ENCODE data around the gene SCN4B. TPM values are rescaled to one million over a fixed set of nuclear protein-coding genes. Genes with fewer than 3 reads are reported as not detected.

Gene SCN4B
- total RNA-seq, 1 experiment from 2014 or later = 0.33 TPM

DNA sequence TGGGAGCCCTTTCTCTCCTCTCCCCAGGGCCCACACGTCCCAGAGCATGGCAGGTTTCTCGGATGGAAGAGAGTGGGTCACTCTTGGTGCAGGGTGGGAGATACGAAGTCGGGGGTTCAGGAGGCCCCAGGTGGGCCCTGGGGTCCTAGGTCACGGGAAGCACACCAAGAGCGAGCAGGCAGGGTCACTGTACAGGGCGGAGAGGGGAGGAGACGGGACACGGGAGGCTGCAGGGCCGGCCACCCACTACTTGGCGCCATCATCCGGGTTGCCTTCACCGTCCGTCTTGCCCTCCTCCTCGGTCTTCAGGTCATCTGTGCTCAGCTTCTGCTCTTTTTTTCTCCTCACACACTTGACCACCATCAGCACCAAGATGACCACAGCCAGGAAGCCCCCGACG lies 14.0 kb upstream of the SCN4B start:
- POLR2A ChIA-PET = no interaction called here
- Histone ChIP-seq H3K27me3 (ENCODE audit: control insufficient read depth, insufficient read depth, low read length) (peaks cover 12% of the 10 kb centered on the region), H3K27ac (ENCODE audit: low read length) (no peak overlapping the region), H3K4me3 (ENCODE audit: low read depth in 2 of 2, low read length in 2 of 2) (no peak overlapping the region), H3K4me1 (ENCODE audit: control insufficient read depth, insufficient read depth, low read length) (no peaks in the 10 kb centered on the region), H3K9me3 (ENCODE audit: control insufficient read depth, insufficient read depth, low read depth, low read length) (no peaks in the 10 kb centered on the region), H3K36me3 (ENCODE audit: control insufficient read depth, insufficient read depth, low read length) (no peaks in the 10 kb centered on the region)
- ATAC-seq (no peak), DNase-seq (ENCODE audit: low read depth, low spot score) (no peak)
- BruUV-seq (replicated peaks) = no TSS peak
- intact Hi-C loops (cut with micrococcal nuclease; ENCODE audit: unreplicated experiment) = no loop called here
- in situ Hi-C loops (cut with HindIII; ENCODE audit: low pct_unique_long_range_greater_than_20kb, low sequenced_read_pairs) = no loop called here
- CTCF ChIA-PET = interaction anchor here (0.6 to 1.0 kb wide), 2 partner anchors 12 to 14 kb away, joined by 3 to 5 read pairs; partner anchors contain the start of gene SCN4B
- TF ChIP-seq CTCF (IDR thresholded peaks at IDR 0.05) = no peak
- no peak for TF ChIP-seq REST (IDR thresholded peaks at IDR 0.05; ENCODE audit: insufficient read depth in 1 of 2, low read depth in 2 of 2, low read length in 1 of 2)
- no peak for TF ChIP-seq POLR2AphosphoS5 (IDR thresholded peaks at IDR 0.05; ENCODE audit: low read depth, low read length)

- intact Hi-C loops (cut with micrococcal nuclease; ENCODE audit: unreplicated experiment) (no loop called here), in situ Hi-C loops (cut with HindIII; ENCODE audit: low pct_unique_long_range_greater_than_20kb, low sequenced_read_pairs) (no loop called here)
- no peaks in the 10 kb centered on the region for H3K9me3 ChIP-seq (ENCODE audit: control insufficient read depth, insufficient read depth, low read depth, low read length)
- peaks cover 15% of the 10 kb centered on the region for H3K27me3 ChIP-seq (ENCODE audit: control insufficient read depth, insufficient read depth, low read length)
- H3K4me1 ChIP-seq (ENCODE audit: control insufficient read depth, insufficient read depth, low read length) = no peaks in the 10 kb centered on the region
- no TSS peak for BruUV-seq (replicated peaks)
- ChIA-PET POLR2A (no interaction called here), CTCF (no interaction called here)
- H3K4me3 ChIP-seq (ENCODE audit: low read depth in 2 of 2, low read length in 2 of 2) = no peak overlapping the region
- H3K36me3 ChIP-seq (ENCODE audit: control insufficient read depth, insufficient read depth, low read length) = no peaks in the 10 kb centered on the region
- DNase-seq (ENCODE audit: low read depth, low spot score) (no peak), ATAC-seq (no peak)
- TF ChIP-seq POLR2AphosphoS5 (IDR thresholded peaks at IDR 0.05; ENCODE audit: low read depth, low read length) = no peak
- H3K27ac ChIP-seq (ENCODE audit: low read length) = no peak overlapping the region
Observed at GRCh38 chr11:118164885-118165284, 12.3 kb upstream of the SCN4B start.

DNA sequence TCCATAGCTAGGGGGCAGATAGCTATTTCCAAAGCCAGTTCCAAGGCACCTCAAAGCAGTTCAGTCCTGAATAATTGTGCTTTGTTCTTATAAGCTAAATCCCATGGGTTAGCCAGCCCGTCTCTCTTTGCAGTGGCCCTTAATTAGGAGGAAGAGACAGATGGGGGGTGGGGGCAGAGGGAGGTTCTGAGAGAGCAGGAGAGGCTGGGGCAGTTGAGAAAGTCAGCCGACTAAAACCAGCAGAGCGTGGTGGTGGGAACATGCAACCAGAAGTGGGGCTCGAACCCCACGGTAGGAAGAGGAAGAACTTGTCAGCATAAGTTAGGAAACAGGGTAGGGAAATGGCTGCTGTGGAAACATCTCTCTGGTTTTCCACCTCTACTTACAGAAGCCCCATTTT lies 10.9 kb upstream of the SCN4B start:
- Histone ChIP-seq H3K4me3 (ENCODE audit: low read depth in 2 of 2, low read length in 2 of 2) (no peak overlapping the region), H3K27ac (ENCODE audit: low read length) (no peak overlapping the region), H3K36me3 (ENCODE audit: control insufficient read depth, insufficient read depth, low read length) (no peaks in the 10 kb centered on the region), H3K4me1 (ENCODE audit: control insufficient read depth, insufficient read depth, low read length) (no peaks in the 10 kb centered on the region), H3K27me3 (ENCODE audit: control insufficient read depth, insufficient read depth, low read length) (peaks cover 17% of the 10 kb centered on the region), H3K9me3 (ENCODE audit: control insufficient read depth, insufficient read depth, low read depth, low read length) (no peaks in the 10 kb centered on the region)
- ATAC-seq = no peak
- intact Hi-C loops (cut with micrococcal nuclease; ENCODE audit: unreplicated experiment) = no loop called here
- ChIA-PET CTCF (interaction anchor here (0.6 to 1.3 kb wide), 3 partner anchors 13 to 376 kb away, joined by 3 to 12 read pairs (median 5); partner anchors contain the start of gene SCN2B), POLR2A (no interaction called here)
- DNase-seq (ENCODE audit: low read depth, low spot score) = no peak
- in situ Hi-C loops (cut with HindIII; ENCODE audit: low pct_unique_long_range_greater_than_20kb, low sequenced_read_pairs) = no loop called here
- BruUV-seq (replicated peaks) = no TSS peak
- no peak for TF ChIP-seq REST (IDR thresholded peaks at IDR 0.05; ENCODE audit: insufficient read depth in 1 of 2, low read depth in 2 of 2, low read length in 1 of 2)
- no peak for TF ChIP-seq POLR2AphosphoS5 (IDR thresholded peaks at IDR 0.05; ENCODE audit: low read depth, low read length)
- no peak for TF ChIP-seq CTCF (IDR thresholded peaks at IDR 0.05)
- TF ChIP-seq TCF7L2 (IDR thresholded peaks at IDR 0.05; ENCODE audit: low read depth, low read length) = no peak
- no peak for TF ChIP-seq SIN3A (IDR thresholded peaks at IDR 0.05; ENCODE audit: borderline replicate concordance, insufficient read depth, low read depth, low read length)
